HepG2 (cell line): Measurements from ENCODE around the gene BIRC5. TPM values are rescaled to one million over a fixed set of nuclear protein-coding genes. Genes with fewer than 3 reads are reported as not detected.

Experiments
- ATF2 ChIP-seq: sonication (generic); formaldehyde crosslinking; IDR thresholded peaks from 2 replicates; pipeline ENCODE4 v1.4.0; 2020; ENCODE audit warnings: missing genetic modification reagents
- ATF3 ChIP-seq: sonication (generic); formaldehyde crosslinking; IDR thresholded peaks from 2 replicates; pipeline ENCODE4 v1.4.0; 2020; ENCODE audit warnings: missing genetic modification reagents
- ATF5 ChIP-seq: sonication (generic); formaldehyde crosslinking; IDR thresholded peaks from 2 replicates; pipeline ENCODE4 v1.4.0; 2020; ENCODE audit warnings: mild to moderate bottlenecking, low read depth, missing genetic modification reagents
- CEBPZ ChIP-seq: IDR thresholded peaks from 2 replicates; pipeline ENCODE4 v1.6.1; 2012; ENCODE audit warnings: low read length, improper control_type of control experiment
- DBP ChIP-seq: sonication (generic); formaldehyde crosslinking; IDR thresholded peaks from 2 replicates; pipeline ENCODE4 v1.4.0; 2020; ENCODE audit warnings: missing genetic modification reagents; ENCODE audit errors: not compliant biosample characterization
- E2F5 ChIP-seq: sonication (generic); formaldehyde crosslinking; conservative IDR thresholded peaks from 2 replicates; pipeline ENCODE4 v1.4.0; 2020; ENCODE audit warnings: missing genetic modification reagents
- EEA1 ChIP-seq: sonication (generic); formaldehyde crosslinking; IDR thresholded peaks from 2 replicates; pipeline ENCODE4 v1.5.1; 2020; ENCODE audit warnings: mild to moderate bottlenecking, missing genetic modification reagents, borderline replicate concordance
- IKZF4 ChIP-seq: sonication (generic); formaldehyde crosslinking; IDR thresholded peaks from 2 replicates; pipeline ENCODE4 v1.5.1; 2020; ENCODE audit warnings: borderline replicate concordance, mild to moderate bottlenecking, low read depth, missing genetic modification reagents; ENCODE audit errors: not compliant biosample characterization
- NFYB ChIP-seq: sonication (generic); formaldehyde crosslinking; IDR thresholded peaks from 2 replicates; pipeline ENCODE4 v1.4.0; 2020; ENCODE audit warnings: missing genetic modification reagents
- NPAS2 ChIP-seq: sonication (generic); formaldehyde crosslinking; IDR thresholded peaks from 2 replicates; pipeline ENCODE4 v1.8.0; 2022; ENCODE audit warnings: mild to moderate bottlenecking, missing genetic modification reagents, borderline replicate concordance
- PTBP1 ChIP-seq: fragments of 200-400 bp; formaldehyde crosslinking; IDR thresholded peaks from 2 replicates; pipeline ENCODE4 v1.6.1; 2018; ENCODE audit warnings: low read length, low read depth; ENCODE audit not compliant: poor library complexity, severe bottlenecking
- SP5 ChIP-seq: IDR thresholded peaks from 2 replicates; pipeline ENCODE4 v1.6.1; 2016; ENCODE audit warnings: low read depth, borderline replicate concordance
- THAP11 ChIP-seq: IDR thresholded peaks from 2 replicates; pipeline ENCODE4 v1.6.1; 2016; ENCODE audit warnings: missing biosample characterization, missing genetic modification reagents
- ZBTB39 ChIP-seq: sonication (generic); formaldehyde crosslinking; IDR thresholded peaks from 2 replicates; pipeline ENCODE4 v1.5.0; 2020; ENCODE audit warnings: missing genetic modification reagents
- ZNF235 ChIP-seq: sonication (generic); formaldehyde crosslinking; IDR thresholded peaks from 2 replicates; pipeline ENCODE4 v1.8.1; 2023; ENCODE audit warnings: mild to moderate bottlenecking, missing genetic modification reagents, borderline replicate concordance
- ZNF562 ChIP-seq: sonication (generic); formaldehyde crosslinking; IDR thresholded peaks from 2 replicates; pipeline ENCODE4 v1.8.0; 2022; ENCODE audit warnings: missing genetic modification reagents, borderline replicate concordance
- ZNF563 ChIP-seq: sonication (generic); formaldehyde crosslinking; IDR thresholded peaks from 2 replicates; pipeline ENCODE4 v1.8.0; 2022; ENCODE audit warnings: mild to moderate bottlenecking, moderate library complexity, missing genetic modification reagents
- ZSCAN25 ChIP-seq: sonication (generic); formaldehyde crosslinking; IDR thresholded peaks from 2 replicates; pipeline ENCODE4 v1.8.0; 2022; ENCODE audit warnings: mild to moderate bottlenecking, missing genetic modification reagents
- polyA plus RNA-seq, 8 experiments: library from polyadenylated mRNA; depleted of rRNA in 3 of 8; stranded (reverse) in 7 of 8; unstranded in 1 of 8; fragments of >200 nt; fragmentation: Illumina TruSeq in 4 of 8; extraction: Trizol in 4 of 8; gene quantifications; 2 replicates each; pipeline versions ENCODE4 v1.2.1 to v1.2.3, GENCODE V29; 2011 to 2016; ENCODE audit warnings: low read depth in 4 of 8, missing spikeins in 1 of 8, mixed read lengths in 1 of 8; ENCODE audit not compliant: insufficient read depth in 1 of 8
- total RNA-seq, 5 experiments: library from RNA; depleted of rRNA; stranded (reverse); fragments of >200 nt; fragmentation: Illumina TruSeq; extraction: Trizol; gene quantifications; 2 replicates each; pipeline ENCODE4 v1.2.3, GENCODE V29; 2016; ENCODE audit warnings: low read depth in 1 of 5

The BIRC5 gene
- total and polyA plus RNA-seq, 2 of the 13 experiments (the other 11 are each of a cell fraction or from before 2014, with no cell fraction given): 30.3 to 135 TPM

- no peak for TF ChIP-seq ZBTB39 (CRISPR knock-in tag)
- TF ChIP-seq ATF5 (CRISPR knock-in tag): peak; percentile 86; the same call in 1 of the 2 replicates
- TF ChIP-seq ZSCAN25 (CRISPR knock-in tag): no peak
- TF ChIP-seq SP5 (CRISPR knock-in tag): peak; percentile 90
- TF ChIP-seq THAP11 (CRISPR knock-in tag): peak; percentile 100
- no peak for TF ChIP-seq CEBPZ
- TF ChIP-seq NFYB (CRISPR knock-in tag): peak; percentile 54; the same call in 1 of the 2 replicates
- TF ChIP-seq ATF3 (CRISPR knock-in tag): peak; percentile 51; the same call in 1 of the 2 replicates
- peak; percentile 91 for TF ChIP-seq IKZF4 (CRISPR knock-in tag)
- TF ChIP-seq EEA1 (CRISPR knock-in tag): peak; percentile 92; the same call in 1 of the 2 replicates
- peak; percentile 94; the same call in 1 of the 2 replicates for TF ChIP-seq ATF2 (CRISPR knock-in tag)
- peak; percentile 100 for TF ChIP-seq E2F5 (CRISPR knock-in tag)
- peak; percentile 55 for TF ChIP-seq DBP (CRISPR knock-in tag)
- TF ChIP-seq ZNF562 (CRISPR knock-in tag): no peak
- no peak for TF ChIP-seq PTBP1
- TF ChIP-seq NPAS2: no peak
- TF ChIP-seq ZNF235 (CRISPR knock-in tag): no peak
- peak; percentile 77 for TF ChIP-seq ZNF563 (CRISPR knock-in tag)
These were observed at the start of gene BIRC5 (continued) for GRCh38 chr17:78214016-78214705.
